GM12878 (cell line): Measurements from ENCODE around the gene CYB5B. TPM values are rescaled to one million over a fixed set of nuclear protein-coding genes. Genes with fewer than 3 reads are reported as not detected.

Experiments
- ATAC-seq: fragments of 200-7000 bp; cut with Tn5 transposase; 3 replicates; pipeline ENCODE4 v1.9.1; 2020; ENCODE audit warnings: mild to moderate bottlenecking, moderate library complexity
- BruUV-seq: library from RNA; stranded (reverse); fragments of 400-500 nt; replicated peaks from 2 replicates; lab custom pipeline; 2021; lab: Mats Ljungman, UMichigan
- CTCF ChIA-PET: fragments of 300-600 bp; sonication (Branson Sonifier 250); formaldehyde crosslinking; extraction: SDS; loops from one replicate; lab custom pipeline; 2021; ENCODE audit warnings: inconsistent platforms; lab: Yijun Ruan, JAX
- POLR2A ChIA-PET: fragments of 350-600 bp; formaldehyde crosslinking; extraction: SDS; loops from one replicate; lab custom pipeline; 2021; ENCODE audit warnings: inconsistent platforms; lab: Charles Lee
- RAD21 ChIA-PET: fragments of 300-600 bp; sonication (Branson Sonifier 250); formaldehyde crosslinking; loops from one replicate; lab custom pipeline; 2023; ENCODE audit warnings: antibody characterized with exemption; ENCODE audit not compliant: unreplicated experiment; lab: Charles Lee
- SMC1A ChIA-PET: fragments of 300-600 bp; sonication (Branson Sonifier 250); formaldehyde crosslinking; loops from one replicate; lab custom pipeline; 2023; ENCODE audit not compliant: unreplicated experiment, uncharacterized antibody; lab: Charles Lee
- DNase-seq: peaks from one replicate; pipeline ENCODE4 v3.0.0-alpha.2; 2011; ENCODE audit warnings: low read depth, low spot score
- FAIRE-seq: peaks from 3 replicates; lab custom pipeline; 2011; peaks lifted over from hg19 to GRCh38; lab: Jason Lieb, UNC
- H2AFZ ChIP-seq: 2 replicates; pipeline ENCODE4 v1.6.0; 2011; ENCODE audit warnings: low read depth, low read length, control low read depth; ENCODE audit not compliant: control insufficient read depth
- H3K27ac ChIP-seq: 2 replicates; pipeline ENCODE4 v1.5.1; 2011; ENCODE audit warnings: control low read depth; ENCODE audit not compliant: control insufficient read depth, insufficient read depth
- H3K27me3 ChIP-seq, 2 experiments: replicated peaks in 1 of 2; 2 replicates each; pipeline versions ENCODE4 v1.6.0 to v1.6.1; 2011; ENCODE audit warnings: low read length in 1 of 2; ENCODE audit not compliant: control insufficient read depth in 2 of 2, insufficient read depth in 2 of 2
- H3K36me3 ChIP-seq, 2 experiments: 2 replicates each; pipeline ENCODE4 v1.5.1; 2011; ENCODE audit warnings: low read length in 1 of 2; ENCODE audit not compliant: control insufficient read depth in 2 of 2, insufficient read depth in 2 of 2
- H3K4me1 ChIP-seq: 2 replicates; pipeline ENCODE4 v1.6.1; 2011; ENCODE audit warnings: mild to moderate bottlenecking, low read length, moderate library complexity, mixed read lengths; ENCODE audit not compliant: control insufficient read depth, insufficient read depth
- H3K4me2 ChIP-seq: 2 replicates; pipeline ENCODE4 v1.6.0; 2011; ENCODE audit warnings: control low read depth; ENCODE audit not compliant: control insufficient read depth, insufficient read depth
- H3K4me3 ChIP-seq: fragments of 200-600 bp; sonication (generic); 2 replicates; pipeline ENCODE4 v1.5.1; 2016
- H3K79me2 ChIP-seq: 2 replicates; pipeline ENCODE4 v1.6.0; 2011; ENCODE audit warnings: low read length; ENCODE audit not compliant: control insufficient read depth, insufficient read depth
- H3K9ac ChIP-seq: 2 replicates; pipeline ENCODE4 v1.8.0; 2011; ENCODE audit warnings: low read length, control low read depth, mixed read lengths; ENCODE audit not compliant: control insufficient read depth, insufficient read depth
- H3K9me3 ChIP-seq: replicated peaks from 3 replicates; pipeline ENCODE4 v1.5.1; 2011; ENCODE audit warnings: mild to moderate bottlenecking, low read length; ENCODE audit not compliant: control insufficient read depth, insufficient read depth
- H4K20me1 ChIP-seq: 2 replicates; pipeline ENCODE4 v1.6.0; 2011; ENCODE audit not compliant: control insufficient read depth, insufficient read depth
- ATF7 ChIP-seq: fragments of 450-650 bp; IDR thresholded peaks from 2 replicates; pipeline ENCODE4 v1.6.1; 2016; ENCODE audit warnings: low read depth, mild to moderate bottlenecking
- FOXK2 ChIP-seq: fragments of 450-650 bp; IDR thresholded peaks from 2 replicates; pipeline ENCODE4 v1.6.1; 2017; ENCODE audit warnings: mild to moderate bottlenecking, moderate library complexity
- HCFC1 ChIP-seq: fragments of 150-350 bp; IDR thresholded peaks from 2 replicates; pipeline ENCODE4 v1.6.1; 2014; ENCODE audit warnings: low read length
- NFYA ChIP-seq: IDR thresholded peaks from 2 replicates; pipeline ENCODE4 v1.6.1; 2011; ENCODE audit warnings: low read depth, mild to moderate bottlenecking, low read length, improper control_type of control experiment, borderline replicate concordance
- SKIL ChIP-seq: fragments of 450-650 bp; IDR thresholded peaks from 2 replicates; pipeline ENCODE4 v1.6.1; 2017; ENCODE audit warnings: mild to moderate bottlenecking, low read depth, inconsistent platforms; ENCODE audit not compliant: poor library complexity, severe bottlenecking
- USF2 ChIP-seq: IDR thresholded peaks from 2 replicates; pipeline ENCODE4 v1.6.1; 2011; ENCODE audit warnings: low read depth, low read length, improper control_type of control experiment, borderline replicate concordance
- WGBS: methylation state at CpG from one replicate; pipeline ENCODE4 v1.1.6; 2016; ENCODE audit warnings: low lambda C conversion rate; ENCODE audit not compliant: insufficient replicate concordance, insufficient coverage; ENCODE audit errors: missing lambda C conversion rate; 5-methylcytosine and 5-hydroxymethylcytosine counted together
- in situ Hi-C: fragments of 300-500 bp; cut with MboI; formaldehyde crosslinking; loops from 9 replicates; pipeline ENCODE4 v1.14.3; 2018; ENCODE audit warnings: mixed read lengths
- intact Hi-C: fragments of 100-400 bp; cut with micrococcal nuclease; formaldehyde crosslinking; loops from one replicate; pipeline ENCODE4 v1.14.2; 2022; ENCODE audit not compliant: unreplicated experiment
- polyA plus RNA-seq, 11 experiments: library from polyadenylated mRNA; depleted of rRNA in 4 of 11; unstranded in 6 of 11; stranded (reverse) in 5 of 11; fragments of >200 nt; fragmentation: Nextera tagmentation in 4 of 11; fragmentation: Illumina TruSeq in 1 of 11; extraction: Ambion mirVana in 4 of 11; extraction: Trizol in 1 of 11; gene quantifications; 1 replicate in 1 of 11; 2 replicates in 10 of 11; pipeline versions ENCODE4 v1.2.1 to v1.2.3, GENCODE V29; 2011 to 2016; ENCODE audit warnings: inconsistent platforms in 2 of 11, missing spikeins in 2 of 11, low read depth in 1 of 11
- total RNA-seq, 4 experiments: library from RNA; depleted of rRNA in 3 of 4; stranded (reverse); fragments of >200 nt in 3 of 4; fragmentation: Illumina TruSeq in 1 of 4; extraction: Trizol in 1 of 4; gene quantifications; 2 replicates each; pipeline versions ENCODE4 v1.2.1 to v1.2.3, GENCODE V29; 2013 to 2021
- TF ChIP-seq, protein P1 (sequence below): fragments of 450-650 bp; IDR thresholded peaks from 2 replicates; pipeline ENCODE4 v1.6.1; 2016; ENCODE audit warnings: mild to moderate bottlenecking

The CYB5B gene
- total and polyA plus RNA-seq, 10 of the 15 experiments (the other 5 are each of a cell fraction or from before 2014, with no cell fraction given), result 145 to 305 (median 179) TPM

- POLR2A ChIA-PET, result no interaction called here
These were observed 14.0 kb upstream of the CYB5B start for GRCh38 chr16:69410219-69410990.

More at GRCh38 chr16:69410219-69410990, 14.0 kb upstream of the CYB5B start:
- DNase-seq, result no peak
- Histone ChIP-seq H3K4me3 (no peak overlapping the region), H3K9me3 (no peaks in the 10 kb centered on the region; the same call in 2 of the 3 replicates), H4K20me1 (no peaks in the 10 kb centered on the region), H3K4me1 (no peaks in the 10 kb centered on the region), H3K27ac (no peak overlapping the region), H2AFZ (no peak overlapping the region), H3K36me3 (no peaks in the 10 kb centered on the region), H3K27me3 (no peaks in the 10 kb centered on the region), H3K9ac (no peak overlapping the region), H3K4me2 (no peak overlapping the region), H3K79me2 (no peaks in the 10 kb centered on the region)
- ChIA-PET SMC1A (interaction anchor here (0.8 kb wide), 1 partner anchor 22 kb away, joined by 3 read pairs; no protein-coding TSS in a partner anchor), CTCF (interaction anchor here (1.1 kb wide), 1 partner anchor 13 kb away, joined by 3 read pairs; no protein-coding TSS in a partner anchor), RAD21 (no interaction called here)
- BruUV-seq, result no TSS peak
- TF ChIP-seq SKIL (no peak), HCFC1 (no peak), FOXK2 (no peak), ATF7 (no peak), NFYA (no peak), USF2 (no peak)
- TF ChIP-seq, protein P1, sequence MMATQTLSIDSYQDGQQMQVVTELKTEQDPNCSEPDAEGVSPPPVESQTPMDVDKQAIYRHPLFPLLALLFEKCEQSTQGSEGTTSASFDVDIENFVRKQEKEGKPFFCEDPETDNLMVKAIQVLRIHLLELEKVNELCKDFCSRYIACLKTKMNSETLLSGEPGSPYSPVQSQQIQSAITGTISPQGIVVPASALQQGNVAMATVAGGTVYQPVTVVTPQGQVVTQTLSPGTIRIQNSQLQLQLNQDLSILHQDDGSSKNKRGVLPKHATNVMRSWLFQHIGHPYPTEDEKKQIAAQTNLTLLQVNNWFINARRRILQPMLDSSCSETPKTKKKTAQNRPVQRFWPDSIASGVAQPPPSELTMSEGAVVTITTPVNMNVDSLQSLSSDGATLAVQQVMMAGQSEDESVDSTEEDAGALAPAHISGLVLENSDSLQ, result no peak
- intact Hi-C loops (no loop called here), in situ Hi-C loops (no loop called here)
- no peak for ATAC-seq
- no peak for FAIRE-seq
- 62% methylated on average over 6 of the region's 6 CpGs for WGBS
